DOHH2 (cell line): ENCODE data around the gene GNAT1.

Source experiments
- H3F3A ChIP-seq: fragments of 200-600 bp; sonication (generic), shearing (Covaris generic); 2 replicates; pipeline ENCODE4 v1.6.0; 2016; ENCODE audit warnings: antibody characterized with exemption, mild to moderate bottlenecking; ENCODE audit not compliant: control insufficient read depth, insufficient read depth
- H3K27ac ChIP-seq: fragments of 200-600 bp; sonication (generic); 2 replicates; pipeline ENCODE4 v1.5.1; 2014; ENCODE audit warnings: low read depth, mild to moderate bottlenecking, low read length, moderate library complexity
- H3K27me3 ChIP-seq: fragments of 200-600 bp; sonication (generic); 2 replicates; pipeline ENCODE4 v1.6.1; 2014; ENCODE audit warnings: mild to moderate bottlenecking, low read length, mixed read lengths; ENCODE audit not compliant: control insufficient read depth
- H3K36me3 ChIP-seq: fragments of 200-600 bp; sonication (generic); 2 replicates; pipeline ENCODE4 v1.6.1; 2014; ENCODE audit warnings: mild to moderate bottlenecking, low read length, moderate library complexity, mixed read lengths; ENCODE audit not compliant: control insufficient read depth
- H3K4me1 ChIP-seq: fragments of 200-600 bp; sonication (generic); 2 replicates; pipeline ENCODE4 v1.6.1; 2014; ENCODE audit warnings: mild to moderate bottlenecking, low read length, mixed read lengths; ENCODE audit not compliant: control insufficient read depth
- H3K4me2 ChIP-seq: fragments of 200-600 bp; sonication (generic); 2 replicates; pipeline ENCODE4 v1.6.0; 2014; ENCODE audit warnings: mild to moderate bottlenecking, low read length, moderate library complexity
- H3K4me3 ChIP-seq: fragments of 200-600 bp; sonication (generic); 2 replicates; pipeline ENCODE4 v1.5.1; 2014; ENCODE audit warnings: mild to moderate bottlenecking, low read length, mixed read lengths
- H3K79me2 ChIP-seq: fragments of 200-600 bp; sonication (generic); 2 replicates; pipeline ENCODE4 v1.6.1; 2014; ENCODE audit warnings: mild to moderate bottlenecking, low read length, mixed read lengths; ENCODE audit not compliant: control insufficient read depth
- H3K9me2 ChIP-seq: fragments of 200-600 bp; sonication (generic); replicated peaks from 2 replicates; pipeline ENCODE4 v1.6.1; 2014; ENCODE audit warnings: mild to moderate bottlenecking, low read length, mixed read lengths; ENCODE audit not compliant: control insufficient read depth
- H3K9me3 ChIP-seq: fragments of 200-600 bp; sonication (generic); 2 replicates; pipeline ENCODE4 v1.6.1; 2014; ENCODE audit warnings: antibody characterized with exemption, low read length, mixed read lengths; ENCODE audit not compliant: control insufficient read depth, insufficient read depth
- H4K20me1 ChIP-seq: fragments of 200-600 bp; sonication (generic); 2 replicates; pipeline ENCODE4 v1.6.0; 2014; ENCODE audit warnings: low read depth, mild to moderate bottlenecking, antibody characterized with exemption, low read length, moderate library complexity; ENCODE audit not compliant: control insufficient read depth, insufficient read depth
- EZH2phosphoT487 ChIP-seq: fragments of 200-600 bp; sonication (generic); IDR thresholded peaks from 2 replicates; pipeline ENCODE4 v1.6.1; 2017; ENCODE audit warnings: borderline replicate concordance, mild to moderate bottlenecking, antibody characterized with exemption, low read length, moderate library complexity, mixed read lengths
- TF ChIP-seq, protein P1 (sequence below): fragments of 200-600 bp; sonication (generic); IDR thresholded peaks from one replicate; pipeline ENCODE4 v1.5.1; 2014; ENCODE audit warnings: antibody characterized with exemption, mild to moderate bottlenecking, low read depth, low read length; ENCODE audit not compliant: poor library complexity, severe bottlenecking

Gene GNAT1

DNA sequence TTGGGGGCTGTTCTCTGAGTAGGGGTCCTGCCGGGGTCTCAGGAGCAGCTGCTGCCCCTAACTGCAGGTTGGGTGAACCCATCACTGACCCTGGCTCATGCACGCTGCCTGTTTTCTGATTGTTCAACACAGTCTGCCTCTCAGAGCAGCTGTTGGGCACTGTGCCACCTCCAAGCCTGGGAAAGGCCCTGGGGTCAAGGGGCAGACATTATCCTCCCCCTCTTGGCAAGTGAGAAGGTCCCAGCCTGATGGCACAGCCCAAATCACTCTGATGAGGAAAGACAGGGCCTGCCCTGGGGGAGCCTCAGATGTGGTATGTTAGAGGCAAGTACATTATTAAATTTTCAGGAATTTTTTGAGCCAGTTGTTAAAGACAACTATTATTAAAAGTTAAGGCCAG, 14.1 kb upstream of the GNAT1 start:
- no peak overlapping the region for H3K4me3 ChIP-seq
- H3K27me3 ChIP-seq, result no peaks in the 10 kb centered on the region
- no peaks in the 10 kb centered on the region for H3F3A ChIP-seq
- no peaks in the 10 kb centered on the region for H3K79me2 ChIP-seq
- no peak for TF ChIP-seq EZH2phosphoT487
- TF ChIP-seq, protein P1, sequence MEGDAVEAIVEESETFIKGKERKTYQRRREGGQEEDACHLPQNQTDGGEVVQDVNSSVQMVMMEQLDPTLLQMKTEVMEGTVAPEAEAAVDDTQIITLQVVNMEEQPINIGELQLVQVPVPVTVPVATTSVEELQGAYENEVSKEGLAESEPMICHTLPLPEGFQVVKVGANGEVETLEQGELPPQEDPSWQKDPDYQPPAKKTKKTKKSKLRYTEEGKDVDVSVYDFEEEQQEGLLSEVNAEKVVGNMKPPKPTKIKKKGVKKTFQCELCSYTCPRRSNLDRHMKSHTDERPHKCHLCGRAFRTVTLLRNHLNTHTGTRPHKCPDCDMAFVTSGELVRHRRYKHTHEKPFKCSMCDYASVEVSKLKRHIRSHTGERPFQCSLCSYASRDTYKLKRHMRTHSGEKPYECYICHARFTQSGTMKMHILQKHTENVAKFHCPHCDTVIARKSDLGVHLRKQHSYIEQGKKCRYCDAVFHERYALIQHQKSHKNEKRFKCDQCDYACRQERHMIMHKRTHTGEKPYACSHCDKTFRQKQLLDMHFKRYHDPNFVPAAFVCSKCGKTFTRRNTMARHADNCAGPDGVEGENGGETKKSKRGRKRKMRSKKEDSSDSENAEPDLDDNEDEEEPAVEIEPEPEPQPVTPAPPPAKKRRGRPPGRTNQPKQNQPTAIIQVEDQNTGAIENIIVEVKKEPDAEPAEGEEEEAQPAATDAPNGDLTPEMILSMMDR, result no peak
- H3K4me1 ChIP-seq, result 0 out of 2 replicates have a peak, but pooled peaks cover 3% of the 10 kb centered on the region
- no peaks in the 10 kb centered on the region for H3K36me3 ChIP-seq
- no peak overlapping the region for H3K4me2 ChIP-seq
- no peaks in the 10 kb centered on the region for H3K9me2 ChIP-seq
- H3K27ac ChIP-seq, result no peak overlapping the region
- H4K20me1 ChIP-seq, result no peaks in the 10 kb centered on the region
- no peaks in the 10 kb centered on the region for H3K9me3 ChIP-seq

- no peak overlapping the region for H3K4me3 ChIP-seq
- no peaks in the 10 kb centered on the region for H3K36me3 ChIP-seq
- H3K4me1 ChIP-seq, result no peaks in the 10 kb centered on the region
- no peak overlapping the region for H3K27ac ChIP-seq
- no peaks in the 10 kb centered on the region for H3K79me2 ChIP-seq
- H3F3A ChIP-seq, result no peaks in the 10 kb centered on the region
- H3K9me2 ChIP-seq, result no peaks in the 10 kb centered on the region
- H3K4me2 ChIP-seq, result no peak overlapping the region
- no peaks in the 10 kb centered on the region for H4K20me1 ChIP-seq
- TF ChIP-seq, protein P1, result no peak
- TF ChIP-seq EZH2phosphoT487, result no peak
- H3K9me3 ChIP-seq, result no peaks in the 10 kb centered on the region
- no peaks in the 10 kb centered on the region for H3K27me3 ChIP-seq
Observed at GRCh38 chr3:50179710-50180109, 11.7 kb upstream of the GNAT1 start.

- Histone ChIP-seq H3F3A (no peaks in the 10 kb centered on the region), H3K4me1 (no peaks in the 10 kb centered on the region), H3K27ac (no peak overlapping the region), H3K9me3 (no peaks in the 10 kb centered on the region), H3K27me3 (no peaks in the 10 kb centered on the region), H3K4me3 (no peak overlapping the region), H3K9me2 (no peaks in the 10 kb centered on the region), H3K79me2 (no peaks in the 10 kb centered on the region), H4K20me1 (no peaks in the 10 kb centered on the region), H3K36me3 (no peaks in the 10 kb centered on the region), H3K4me2 (no peak overlapping the region)
- TF ChIP-seq, protein P1, result no peak
- no peak for TF ChIP-seq EZH2phosphoT487
Observed at GRCh38 chr3:50181985-50182384, 9.4 kb upstream of the GNAT1 start.
